HL-60/S4 treated with retinoic acid at 250 ng/mL for 4 days and 3 days (cell line): Measurements from ENCODE around the gene TBC1D10A.

Experiments
- in situ Hi-C: fragments of 300-500 bp; cut with MboI; formaldehyde crosslinking; loops from 2 replicates; pipeline ENCODE4 v1.7.0; 2022; ENCODE audit warnings: low sequenced_read_pairs

Gene TBC1D10A

DNA sequence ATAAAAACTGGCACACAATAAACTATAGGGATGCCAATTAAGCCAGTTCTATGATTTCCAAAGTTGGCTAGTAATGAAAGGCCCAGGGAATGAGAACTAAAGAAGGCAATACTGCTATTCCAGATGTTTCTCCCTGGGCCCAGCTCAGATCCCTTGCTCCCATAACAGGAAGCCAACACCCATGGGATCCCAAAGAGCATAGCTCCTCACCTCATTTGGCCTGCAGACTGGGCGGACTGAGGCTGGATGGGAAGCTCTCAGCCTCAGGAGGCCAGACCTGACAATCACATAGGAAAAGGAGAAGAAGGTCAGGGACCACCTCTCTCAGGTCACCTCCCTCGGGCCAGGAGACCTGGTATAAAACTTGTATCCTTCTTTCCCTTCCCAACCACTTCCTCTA lies 5.3 kb downstream of the TBC1D10A start:
- in situ Hi-C loops, result no loop called here

- in situ Hi-C loops, result no loop called here
Measured at GRCh38 chr22:30320021-30320556, 6.7 kb downstream of the TBC1D10A start.

GRCh38 chr22:30318799-30319419 lies 7.8 kb downstream of the TBC1D10A start:
- in situ Hi-C loops, result no loop called here

DNA sequence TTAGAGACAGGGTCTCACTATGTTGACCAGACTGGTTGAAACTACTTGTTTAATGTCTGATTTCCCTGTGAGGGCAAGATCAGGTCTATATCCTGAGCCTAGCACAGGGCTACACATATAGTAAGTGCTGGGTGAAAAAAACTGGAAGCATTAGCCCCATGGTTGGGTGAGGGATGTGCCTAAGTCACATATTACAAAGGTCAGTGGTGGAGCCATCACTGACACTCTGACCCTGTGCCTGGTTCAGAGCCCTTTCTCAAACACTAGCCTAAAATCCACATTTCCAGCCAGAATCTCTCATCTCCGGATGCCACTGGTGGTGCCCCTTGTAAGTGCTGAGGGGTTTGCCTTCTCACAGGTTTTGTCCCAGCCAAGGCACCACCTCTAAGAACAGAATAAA lies 9.0 kb downstream of the TBC1D10A start:
- in situ Hi-C loops, result no loop called here

DNA sequence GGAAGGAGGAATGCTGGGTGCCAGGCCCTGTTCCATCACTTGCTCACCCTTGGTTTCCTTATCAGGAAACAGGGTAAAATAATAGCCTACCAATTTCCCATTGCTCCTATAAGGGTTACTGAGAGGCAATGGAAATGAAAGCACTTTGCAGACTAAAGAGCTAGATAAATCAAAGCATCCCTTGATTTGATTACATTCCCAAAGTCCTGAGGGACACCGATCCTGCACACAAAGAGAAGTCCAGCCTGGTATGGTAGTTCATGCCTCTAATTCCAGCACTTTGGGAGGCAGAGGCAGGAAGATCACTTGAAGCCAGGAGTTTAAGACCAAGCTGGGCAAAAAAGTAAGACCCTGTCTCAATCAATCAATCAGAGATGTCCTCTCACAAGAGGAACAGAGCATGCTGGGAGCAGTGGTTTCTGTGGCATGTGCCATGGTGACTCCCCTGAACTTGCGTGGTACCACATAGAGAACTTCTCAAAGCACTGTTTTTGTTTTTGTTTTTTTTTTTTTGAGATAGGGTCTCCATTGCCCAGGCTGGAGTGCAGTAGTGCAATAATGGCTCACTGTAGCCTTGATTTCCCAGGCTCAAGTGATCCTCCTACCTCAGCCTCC lies 10.7 kb downstream of the TBC1D10A start:
- in situ Hi-C loops, result no loop called here

GRCh38 chr22:30314915-30315314 lies 11.8 kb downstream of the TBC1D10A start:
- in situ Hi-C loops, result no loop called here

GRCh38 chr22:30313527-30314363 lies 13.0 kb downstream of the TBC1D10A start:
- in situ Hi-C loops, result no loop called here

DNA sequence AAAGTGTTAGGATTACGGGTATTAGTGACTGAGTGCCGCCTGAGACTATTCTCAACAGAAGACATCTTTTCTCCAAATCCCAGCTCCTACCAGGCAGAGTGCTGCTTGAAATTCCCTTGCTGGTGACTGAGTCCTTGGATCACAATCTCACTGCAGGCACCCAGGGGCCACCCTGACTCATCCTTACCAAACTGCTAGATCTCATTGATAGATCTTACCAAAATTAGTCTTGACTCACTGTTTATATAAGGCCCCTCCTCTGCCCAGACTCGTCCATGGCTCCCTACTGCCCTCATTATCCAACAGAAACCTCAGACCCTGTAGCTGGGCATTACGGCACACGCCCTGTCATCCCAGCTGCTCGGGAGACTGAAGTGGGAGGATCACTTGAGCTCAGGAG lies 14.7 kb downstream of the TBC1D10A start:
- in situ Hi-C loops, result no loop called here

DNA sequence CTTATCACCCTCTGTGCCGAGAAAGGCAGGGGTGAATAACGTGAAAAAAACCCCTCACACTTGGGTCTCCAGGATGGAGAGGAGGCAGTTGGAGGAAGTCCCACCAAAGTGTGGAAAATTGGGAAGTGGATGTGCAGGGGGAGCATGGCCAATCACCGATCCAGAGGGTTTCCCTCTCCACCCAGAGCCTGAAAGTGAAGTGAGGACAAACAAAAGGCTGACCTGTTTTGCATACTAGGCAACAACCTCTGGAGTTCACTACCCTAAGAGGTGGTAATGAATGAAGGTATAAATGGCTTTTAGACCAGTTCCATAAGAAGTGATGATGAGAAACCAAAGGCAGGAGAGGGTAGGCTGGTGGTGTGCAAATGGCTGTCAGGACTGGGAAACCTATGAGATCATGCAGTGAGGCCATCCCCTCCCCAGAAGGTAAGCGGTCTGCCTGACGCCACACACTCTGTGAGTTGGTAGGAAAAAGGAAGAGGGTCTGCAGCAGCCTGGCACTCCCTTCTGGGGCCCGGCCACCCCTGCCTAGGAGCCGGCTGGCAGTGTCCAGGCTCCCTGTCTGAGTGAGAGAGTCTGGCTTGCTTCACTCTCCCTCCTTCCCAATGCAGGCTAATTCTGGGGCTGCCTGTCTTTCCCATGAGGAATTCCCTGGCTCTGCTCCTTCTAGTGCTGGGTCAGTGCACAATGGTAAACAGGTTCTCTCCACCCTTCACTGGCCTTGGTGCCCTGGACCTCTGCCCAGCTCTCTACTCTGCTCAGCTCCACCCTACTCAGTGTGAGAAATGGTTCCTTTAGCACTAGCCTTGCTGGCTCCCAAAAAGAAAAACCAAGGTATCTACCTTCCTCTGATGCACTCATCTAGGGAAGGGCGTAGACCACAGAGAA lies 15.6 kb downstream of the TBC1D10A start:
- in situ Hi-C loops, result no loop called here

GRCh38 chr22:30309951-30310741 lies 16.6 kb downstream of the TBC1D10A start:
- in situ Hi-C loops, result no loop called here

DNA sequence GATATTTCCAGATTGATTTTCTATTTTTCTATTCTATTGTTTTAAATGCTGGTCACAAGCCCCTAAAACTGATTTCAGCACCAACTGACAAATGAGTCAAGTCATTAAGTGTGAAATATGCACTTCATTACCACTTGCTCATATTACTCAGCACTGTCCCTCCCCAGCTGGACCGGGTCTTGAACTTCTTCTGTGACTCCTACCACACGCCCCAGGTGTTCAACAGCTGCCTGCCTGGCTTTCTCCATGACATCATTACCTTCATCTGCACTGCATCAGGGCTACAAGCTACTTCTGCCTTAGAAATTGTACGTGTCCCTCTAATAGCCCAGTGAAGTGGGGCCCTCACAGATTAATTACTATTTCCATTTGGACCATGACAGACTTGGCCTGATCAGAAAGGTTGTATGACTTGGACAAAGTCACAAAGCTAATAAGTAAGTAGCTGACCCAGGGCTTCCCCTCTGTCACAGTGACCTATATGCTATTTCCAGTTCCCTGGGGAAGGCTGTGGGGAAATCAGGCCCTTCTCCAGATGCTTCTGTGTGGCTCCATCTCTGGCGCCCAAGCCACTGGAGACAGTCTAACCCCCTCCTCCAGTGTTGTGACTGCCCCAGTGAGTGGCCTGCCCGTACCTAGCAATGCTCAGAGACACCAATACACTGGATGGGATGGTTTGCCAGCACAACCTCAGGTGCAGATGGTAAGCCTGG lies 18.1 kb downstream of the TBC1D10A start:
- in situ Hi-C loops, result no loop called here

DNA sequence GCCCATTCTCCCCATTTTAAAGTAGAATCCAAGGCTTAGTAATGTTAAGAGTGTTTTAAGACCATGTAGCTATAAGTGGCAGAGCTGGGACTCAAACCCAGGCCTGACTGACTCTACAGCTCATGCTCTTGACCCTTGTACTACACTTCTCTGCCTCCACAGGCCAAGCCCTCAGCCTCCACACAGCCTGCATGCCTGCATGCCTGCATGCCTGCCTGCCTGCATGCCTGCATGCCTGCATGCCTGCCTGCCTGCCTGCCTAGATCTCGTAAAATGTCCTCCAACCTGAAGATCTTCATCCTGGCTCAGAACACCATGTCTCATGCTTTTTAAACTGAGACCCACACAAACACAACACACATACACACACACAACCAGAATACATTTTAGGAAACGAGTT lies 18.6 kb downstream of the TBC1D10A start:
- in situ Hi-C loops, result no loop called here

GRCh38 chr22:30307041-30307574 lies 19.6 kb downstream of the TBC1D10A start:
- in situ Hi-C loops, result no loop called here

DNA sequence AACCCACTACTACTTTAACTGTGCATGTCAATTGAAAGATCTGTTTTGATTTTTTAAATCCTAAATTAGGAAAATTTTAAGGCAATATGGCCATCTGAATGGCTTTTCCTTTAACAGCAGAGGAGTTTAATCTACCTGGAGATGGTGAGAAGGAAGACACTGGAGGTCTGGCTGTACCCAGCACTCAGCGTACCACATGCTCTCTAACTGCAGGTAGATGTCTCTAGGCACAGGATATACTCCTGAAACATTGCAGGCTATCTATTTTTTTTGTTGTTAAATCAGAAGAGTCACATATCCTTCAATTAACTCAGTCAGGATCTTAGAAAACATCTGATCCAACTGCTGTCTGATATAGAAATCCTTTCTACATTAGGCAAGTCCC lies 20.1 kb downstream of the TBC1D10A start:
- in situ Hi-C loops, result no loop called here

DNA sequence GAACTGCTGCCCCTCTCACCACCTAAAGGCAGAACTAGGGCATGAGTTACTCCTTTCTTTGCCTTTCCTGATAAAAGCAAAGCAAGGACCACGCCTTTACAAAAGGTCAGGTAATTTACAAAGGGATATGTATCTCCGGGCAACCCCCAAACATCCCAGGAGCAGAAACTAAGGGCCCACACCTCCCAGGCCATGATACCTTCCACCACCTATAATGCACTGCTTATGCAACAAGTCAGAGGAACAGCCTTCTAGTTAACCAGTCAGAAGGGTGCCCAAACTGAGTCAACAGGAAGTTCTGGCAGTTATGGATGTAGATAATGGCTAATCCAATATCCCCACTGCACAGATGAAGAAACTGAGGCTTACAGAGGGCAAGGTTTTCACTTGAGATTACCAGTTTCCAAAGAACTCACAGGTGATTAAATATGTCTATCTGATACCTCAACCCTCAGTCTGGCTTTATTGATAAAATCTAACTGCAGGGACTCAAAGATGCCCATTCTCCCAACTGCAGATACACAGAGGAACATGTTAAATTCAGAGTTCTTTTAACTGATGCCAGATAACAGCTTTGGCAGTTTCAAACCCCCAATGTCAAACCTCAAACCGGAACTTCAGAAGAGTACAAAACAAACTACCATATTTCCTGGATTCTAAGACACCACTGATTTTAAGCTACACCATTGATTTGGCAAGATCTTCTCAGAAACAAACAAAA lies 20.7 kb downstream of the TBC1D10A start:
- in situ Hi-C loops, result no loop called here

DNA sequence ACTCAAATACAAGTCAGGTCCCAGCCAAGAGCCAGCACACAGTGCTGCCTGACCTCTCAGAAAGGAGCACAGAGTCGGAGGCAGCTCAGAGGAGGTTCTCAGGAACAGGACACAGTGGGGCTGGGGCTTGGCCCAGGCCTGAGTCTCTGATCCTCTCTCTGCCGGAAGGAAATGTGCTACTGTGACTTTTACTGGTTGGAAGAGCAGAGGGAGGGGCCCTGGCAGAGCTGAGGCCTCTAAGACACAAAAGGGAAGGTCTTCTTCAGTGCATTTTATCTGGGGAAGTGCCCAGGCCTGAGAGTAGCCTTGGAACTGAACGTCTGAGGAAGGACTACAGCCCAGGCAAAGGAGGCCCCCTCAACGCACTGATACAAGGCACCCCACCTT lies 21.2 kb downstream of the TBC1D10A start:
- in situ Hi-C loops, result no loop called here

DNA sequence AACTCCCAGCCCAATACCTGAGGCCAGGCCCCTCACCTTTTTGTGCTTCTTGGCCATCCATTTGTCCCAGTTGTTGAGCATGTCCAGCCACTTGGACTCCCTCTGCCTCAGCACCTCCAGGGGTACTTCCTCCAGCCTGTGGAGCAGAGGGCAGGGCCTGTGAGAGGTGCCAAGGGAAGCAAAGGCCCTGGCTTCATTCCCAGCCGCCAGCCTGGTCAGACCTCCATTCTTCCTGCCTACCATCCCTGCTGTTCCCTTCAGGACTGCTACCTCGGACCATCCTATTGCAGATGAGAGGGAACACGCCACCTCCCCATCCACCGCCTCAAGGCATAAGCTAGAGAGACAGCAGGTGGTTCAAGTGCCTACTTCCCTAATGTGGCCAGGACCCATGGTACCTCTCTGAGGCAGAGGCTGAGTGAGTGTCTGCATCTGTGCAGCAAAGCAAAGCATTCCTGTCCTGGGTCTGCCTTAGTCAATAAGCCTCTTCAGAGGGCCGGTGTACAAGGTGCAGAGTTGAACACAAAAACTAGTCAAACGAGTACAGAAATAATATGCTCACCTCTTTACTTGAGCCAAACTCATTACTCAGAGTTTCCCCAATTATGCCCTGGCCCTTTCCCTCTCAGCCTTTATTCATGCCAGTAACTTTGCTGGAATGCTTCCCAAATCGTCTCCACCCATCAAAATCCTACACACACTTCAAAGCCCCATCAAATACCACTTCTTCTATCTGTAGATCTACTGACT lies 22.1 kb downstream of the TBC1D10A start:
- in situ Hi-C loops, result no loop called here

DNA sequence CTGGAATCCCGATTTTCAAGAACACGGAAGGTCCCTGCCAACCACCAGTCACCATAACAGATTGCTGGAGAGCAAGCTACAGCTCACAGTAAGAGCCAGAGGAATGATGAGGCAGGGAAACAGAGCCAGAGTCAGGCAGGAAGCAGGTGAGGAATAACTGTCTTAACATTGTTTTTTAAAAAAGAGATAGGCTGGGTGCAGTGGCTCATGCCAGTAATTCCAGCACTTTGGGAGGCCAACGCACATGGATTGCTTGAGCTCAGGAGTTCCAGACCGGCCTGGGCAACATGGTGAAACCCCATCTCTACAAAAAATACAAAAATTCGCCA lies 24.0 kb downstream of the TBC1D10A start:
- in situ Hi-C loops, result no loop called here
